NCI-H460 (cell line): ENCODE results near the gene SH2B2. TPM values are rescaled to one million over a fixed set of nuclear protein-coding genes. Genes with fewer than 3 reads are reported as not detected.
"Not testable (repeated sequence)": the region's sequence is repeated elsewhere in the genome, so short reads cannot be mapped to it uniquely, and the experiment has no call there.

Source experiments
- DNase-seq: peaks from one replicate; pipeline ENCODE4 v3.0.0-alpha.2; 2016; ENCODE audit warnings: low read depth; ENCODE audit errors: extremely low read depth
- small RNA-seq, 2 experiments: library from RNA; depleted of rRNA; stranded (forward); fragments of <200 nt; gene quantifications; one replicate each; pipeline ENCODE3, GENCODE V24; 2014
- total RNA-seq: library from RNA; depleted of rRNA; stranded (reverse); fragments of >200 nt; shearing (Covaris generic); gene quantifications from 2 replicates; pipeline ENCODE4 v1.2.3, GENCODE V29; 2014; rRNA removed

The SH2B2 gene
- total RNA-seq, 1 experiment from 2014 or later = 3.2 TPM

DNA sequence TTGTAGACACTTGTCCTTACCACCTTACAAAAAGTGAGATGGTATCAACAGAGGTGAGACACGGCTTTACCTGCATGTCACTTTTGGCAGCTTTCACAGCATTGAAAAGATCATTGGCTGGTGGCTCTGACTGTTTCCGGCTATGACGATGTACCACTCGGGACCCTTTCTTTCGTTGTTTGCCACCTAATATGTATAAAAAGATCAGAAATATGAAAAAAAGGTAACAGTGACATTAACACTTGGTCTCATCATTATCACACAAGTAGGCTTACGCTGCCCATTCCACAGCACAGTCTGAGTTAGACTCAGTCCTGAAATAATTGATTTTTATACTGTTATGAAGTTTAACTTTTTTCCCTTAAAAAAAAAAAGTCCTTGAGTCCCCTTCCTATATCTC, 40.5 kb downstream of the SH2B2 start:
- DNase-seq = not testable (repeated sequence)

GRCh38 chr7:102328863-102329262, 42.2 kb downstream of the SH2B2 start:
- DNase-seq = not testable (repeated sequence)

GRCh38 chr7:102329366-102329765, 42.7 kb downstream of the SH2B2 start:
- DNase-seq = not testable (repeated sequence)

DNA sequence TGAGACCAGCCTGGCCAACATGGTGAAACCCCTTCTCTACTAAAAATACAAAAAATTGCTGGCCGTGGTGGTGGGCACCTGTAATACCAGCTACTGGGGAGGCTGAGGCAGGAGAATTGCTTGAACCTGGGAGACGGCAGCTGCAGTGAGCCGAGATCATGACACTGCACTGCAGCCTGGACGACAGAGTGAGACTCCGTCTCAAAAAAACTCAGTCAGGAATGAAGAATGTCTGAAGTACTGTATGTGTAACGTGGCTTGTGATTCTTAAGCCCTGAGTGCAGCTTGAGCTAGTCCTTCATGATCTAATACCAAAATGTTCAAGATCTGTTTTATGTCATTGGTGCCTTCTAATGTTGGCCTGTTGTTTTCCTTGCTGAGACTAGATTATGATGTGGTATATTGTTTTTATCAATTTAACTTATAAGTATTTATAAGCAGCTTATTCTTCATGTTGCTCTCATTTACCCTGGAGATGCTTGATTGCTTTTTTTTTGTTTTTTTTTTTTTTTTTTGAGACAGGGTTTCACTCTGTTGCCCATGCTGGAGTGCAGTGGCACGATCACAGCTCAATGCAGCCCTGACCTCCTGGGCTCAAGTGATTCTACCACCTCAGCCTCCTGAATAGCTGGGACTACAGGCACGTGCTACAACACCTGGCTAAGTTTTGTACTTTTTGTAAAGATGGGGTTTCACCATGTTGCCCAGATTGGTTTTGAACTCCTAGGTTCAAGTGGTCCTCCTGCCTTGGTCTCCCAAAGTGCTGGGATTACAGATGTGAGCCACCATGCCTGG, 44.2 kb downstream of the SH2B2 start:
- DNase-seq = not testable (repeated sequence)

DNA sequence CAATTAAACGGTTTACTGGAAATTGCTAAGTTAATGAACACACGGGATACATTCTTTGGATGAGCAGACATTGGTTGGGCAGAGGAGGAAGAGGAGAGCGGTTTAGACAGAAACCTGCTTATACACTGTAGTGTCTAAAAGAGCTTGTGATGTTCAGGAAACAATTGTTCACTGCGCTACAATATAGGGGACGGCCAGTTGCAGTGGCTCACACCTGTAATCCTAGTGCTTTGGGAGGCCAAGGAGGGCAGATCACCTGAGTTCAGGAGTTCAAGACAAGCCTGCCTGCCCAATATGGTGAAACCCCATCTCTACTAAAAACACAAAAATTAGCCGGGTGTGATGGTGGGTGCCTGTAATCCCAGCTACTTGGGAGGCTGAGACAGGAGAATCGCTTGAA, 48.9 kb downstream of the SH2B2 start:
- not testable (repeated sequence) for DNase-seq

GRCh38 chr7:102337002-102337401, 50.3 kb downstream of the SH2B2 start:
- DNase-seq = not testable (repeated sequence)

- DNase-seq = not testable (repeated sequence)
These were observed 50.8 kb downstream of the SH2B2 start for GRCh38 chr7:102337420-102337819.

GRCh38 chr7:102340599-102341368, 54.1 kb downstream of the SH2B2 start:
- DNase-seq = not testable (repeated sequence)

DNA sequence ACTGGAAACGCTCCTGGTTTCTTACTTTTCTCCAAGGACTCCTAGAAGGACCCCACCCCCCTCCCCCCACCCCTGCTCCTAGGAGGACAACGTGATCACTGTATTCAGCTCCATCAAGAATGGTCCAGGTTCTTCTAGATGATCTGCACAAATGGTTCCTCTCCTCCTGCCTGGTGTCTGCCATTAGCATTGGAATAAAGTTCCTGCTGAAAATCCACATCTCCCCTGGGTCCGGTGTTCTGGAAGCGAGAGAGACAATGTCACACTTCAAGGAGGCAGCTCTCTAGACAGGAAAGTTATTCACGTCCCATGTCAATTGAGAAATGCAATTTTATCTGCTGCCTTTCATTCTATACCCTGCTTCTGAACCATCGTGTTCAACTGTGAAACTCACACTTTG, 60.3 kb downstream of the SH2B2 start:
- not testable (repeated sequence) for DNase-seq

- not testable (repeated sequence) for DNase-seq
These were observed 69.7 kb downstream of the SH2B2 start, which contains the start of gene SPDYE6 for GRCh38 chr7:102356344-102356743. TSS of gene SPDYE6 (minus strand) at chr7:102356444. CDS start at chr7:102356023, 421 bp downstream.

DNA sequence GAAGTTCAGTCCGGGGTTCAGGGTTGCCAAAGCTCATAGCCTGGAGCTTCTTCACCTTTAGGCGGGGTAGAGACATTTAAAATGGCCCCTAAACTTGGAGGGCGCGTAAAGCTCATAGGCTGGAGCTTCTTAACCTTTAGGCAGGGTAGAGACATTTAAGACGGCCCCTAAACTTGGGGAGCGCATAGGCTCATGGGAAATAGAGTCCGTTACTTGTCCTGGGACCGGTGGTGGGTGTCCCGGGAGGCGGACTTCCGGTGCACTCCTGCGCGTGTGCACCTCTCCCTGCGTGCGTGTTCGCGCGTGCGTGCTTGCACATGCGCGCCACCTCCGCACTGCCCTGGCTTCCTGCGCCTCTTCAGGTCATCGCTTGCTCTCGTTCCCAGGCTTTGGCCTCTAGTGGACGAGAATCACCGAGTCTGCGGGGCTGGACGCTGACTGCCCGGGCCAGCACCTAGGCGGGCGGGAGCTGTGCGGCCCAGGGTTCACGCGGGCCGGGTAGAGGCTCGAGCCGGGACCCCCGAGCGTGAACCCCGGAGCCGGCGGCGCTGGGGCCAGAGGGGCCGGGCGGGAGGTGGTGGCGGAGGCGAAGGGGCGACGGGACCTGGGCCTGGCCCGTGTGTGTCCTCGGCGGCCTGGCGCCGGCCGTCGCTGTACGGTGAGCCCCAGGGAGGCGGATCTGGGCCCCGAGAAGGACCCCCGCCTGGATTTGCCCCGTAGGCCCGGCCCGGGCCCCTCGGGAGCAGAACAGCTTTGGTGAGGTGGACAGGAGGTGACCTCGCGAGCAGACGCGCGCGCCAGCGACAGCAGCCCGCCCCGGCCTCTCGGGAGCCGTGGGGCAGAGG, 77.1 kb downstream of the SH2B2 start:
- peak; percentile 99 for DNase-seq

GRCh38 chr7:102364394-102364886, 77.8 kb downstream of the SH2B2 start:
- DNase-seq = not testable (repeated sequence)

DNA sequence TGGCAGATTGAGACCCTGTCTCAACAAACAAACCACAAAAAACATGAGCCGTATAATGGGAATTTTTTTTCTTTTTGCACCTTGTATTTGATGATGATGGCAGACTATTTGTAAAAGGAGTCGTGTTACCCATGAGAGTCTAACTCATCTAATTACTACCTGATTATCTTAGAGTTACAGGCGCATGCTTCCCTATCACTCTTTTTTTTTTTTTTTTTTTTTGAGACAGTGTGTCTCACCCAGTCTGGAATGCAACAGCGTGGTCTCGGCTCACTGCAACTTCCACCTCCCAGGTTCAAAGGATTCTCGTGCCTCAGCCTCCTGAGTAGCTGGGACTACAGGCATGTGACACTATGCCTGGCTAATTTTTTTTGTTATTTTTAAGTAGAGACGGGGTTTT, 78.7 kb downstream of the SH2B2 start:
- not testable (repeated sequence) for DNase-seq

- not testable (repeated sequence) for DNase-seq
These were observed 83.4 kb downstream of the SH2B2 start for GRCh38 chr7:102370038-102370437.

Small RNA genes within 50 kb of the gene (small RNA-seq; reads per million reads assigned to genes)
- 0 reads per million in 2 experiments for gene AC005088.1
- gene MIR4285 = 0 reads per million in 2 experiments
- 0 reads per million in 2 experiments for gene RF00019

Other genes starting within 250 kb of the SH2B2 start
- not detected in 2 replicates for gene SPDYE6, start 69.6 kb downstream of the SH2B2 start, total RNA-seq
- gene PRKRIP1, start 109.5 kb downstream of the SH2B2 start, total RNA-seq = 14.6 and 17.4 TPM in 2 replicates
- gene ORAI2, start 146.7 kb downstream of the SH2B2 start, total RNA-seq = 3.6 and 5.1 TPM in 2 replicates
- 8.5 and 9.5 TPM in 2 replicates for gene ALKBH4, start 178.0 kb downstream of the SH2B2 start, total RNA-seq
- 25.2 and 28.4 TPM in 2 replicates for gene LRWD1, start 178.1 kb downstream of the SH2B2 start, total RNA-seq
- 42.4 and 43.0 TPM in 2 replicates for gene POLR2J, start 192.1 kb downstream of the SH2B2 start, total RNA-seq
- 2.7 and 3.3 TPM in 2 replicates for gene RASA4B, start 230.9 kb downstream of the SH2B2 start, total RNA-seq